Measurements from ENCODE around the gene EFHB. TPM values are rescaled to one million over a fixed set of nuclear protein-coding genes. Genes with fewer than 3 reads are reported as not detected.
"Not testable (repeated sequence)": the region's sequence is repeated elsewhere in the genome, so short reads cannot be mapped to it uniquely, and the experiment has no call there.

The EFHB gene
- total RNA-seq, 1 donor from 2014 or later, result 0.58 TPM

DNA sequence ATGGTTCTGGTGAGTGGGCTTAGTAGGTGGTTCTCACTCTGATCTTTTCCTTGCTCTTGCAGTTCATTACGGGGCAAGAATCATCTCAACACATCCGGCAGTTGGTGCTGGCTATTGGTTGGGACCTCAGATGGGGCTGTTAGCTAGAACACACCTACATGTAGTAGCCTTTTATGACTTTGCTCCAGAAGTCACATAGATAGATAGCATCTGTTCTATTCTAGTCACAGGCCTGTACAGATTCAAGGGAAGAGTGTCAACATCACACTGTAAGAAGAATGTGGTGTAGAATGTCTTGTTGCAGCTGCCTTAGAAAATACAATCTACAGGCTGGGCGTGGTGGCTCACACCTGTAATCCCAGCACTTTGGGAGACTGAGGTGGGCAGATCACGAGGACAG, 27.9 kb upstream of the EFHB start:
- TF ChIP-seq, protein P1, sequence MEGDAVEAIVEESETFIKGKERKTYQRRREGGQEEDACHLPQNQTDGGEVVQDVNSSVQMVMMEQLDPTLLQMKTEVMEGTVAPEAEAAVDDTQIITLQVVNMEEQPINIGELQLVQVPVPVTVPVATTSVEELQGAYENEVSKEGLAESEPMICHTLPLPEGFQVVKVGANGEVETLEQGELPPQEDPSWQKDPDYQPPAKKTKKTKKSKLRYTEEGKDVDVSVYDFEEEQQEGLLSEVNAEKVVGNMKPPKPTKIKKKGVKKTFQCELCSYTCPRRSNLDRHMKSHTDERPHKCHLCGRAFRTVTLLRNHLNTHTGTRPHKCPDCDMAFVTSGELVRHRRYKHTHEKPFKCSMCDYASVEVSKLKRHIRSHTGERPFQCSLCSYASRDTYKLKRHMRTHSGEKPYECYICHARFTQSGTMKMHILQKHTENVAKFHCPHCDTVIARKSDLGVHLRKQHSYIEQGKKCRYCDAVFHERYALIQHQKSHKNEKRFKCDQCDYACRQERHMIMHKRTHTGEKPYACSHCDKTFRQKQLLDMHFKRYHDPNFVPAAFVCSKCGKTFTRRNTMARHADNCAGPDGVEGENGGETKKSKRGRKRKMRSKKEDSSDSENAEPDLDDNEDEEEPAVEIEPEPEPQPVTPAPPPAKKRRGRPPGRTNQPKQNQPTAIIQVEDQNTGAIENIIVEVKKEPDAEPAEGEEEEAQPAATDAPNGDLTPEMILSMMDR (IDR thresholded peaks at IDR 0.05; ENCODE audit: borderline replicate concordance), result no peak
- DNase-seq, result no peak
- no peaks in the 10 kb centered on the region for H3K9me3 ChIP-seq (replicated peaks)
- H3K4me3 ChIP-seq, result no peak overlapping the region
- peaks cover 11% of the 10 kb centered on the region for H3K36me3 ChIP-seq
- peak overlapping the region; percentile 39 for H3K27ac ChIP-seq (replicated peaks)
- H3K27me3 ChIP-seq (ENCODE audit: low read depth), result no peaks in the 10 kb centered on the region
- H3K4me1 ChIP-seq, result peaks cover 58% of the 10 kb centered on the region
- intact Hi-C loops (cut with micrococcal nuclease), result no loop called here

DNA sequence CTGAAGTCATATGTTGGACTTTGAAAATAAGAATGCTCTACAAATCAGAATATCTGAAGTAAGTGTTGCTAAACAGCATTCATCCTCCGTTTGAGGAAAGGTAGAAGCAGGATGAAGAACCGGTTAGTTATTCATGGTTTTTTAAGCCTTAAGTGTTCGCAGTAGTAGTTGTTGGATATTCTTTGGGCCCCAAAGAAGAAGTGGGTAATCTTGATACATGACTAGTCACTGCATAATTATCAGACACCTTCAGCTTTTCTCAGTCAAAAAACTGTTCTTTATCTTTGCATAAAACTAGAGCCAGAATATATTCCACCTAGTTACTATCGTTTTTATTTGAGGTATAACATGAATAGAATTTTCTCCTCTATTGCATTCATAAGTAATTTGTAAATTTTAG, 26.7 kb upstream of the EFHB start:
- no peaks in the 10 kb centered on the region for H3K9me3 ChIP-seq (replicated peaks)
- no peak for DNase-seq
- peaks cover 14% of the 10 kb centered on the region for H3K36me3 ChIP-seq
- TF ChIP-seq, protein P1 (IDR thresholded peaks at IDR 0.05; ENCODE audit: borderline replicate concordance), result no peak
- H3K27me3 ChIP-seq (ENCODE audit: low read depth), result no peaks in the 10 kb centered on the region
- no peak overlapping the region for H3K4me3 ChIP-seq
- intact Hi-C loops (cut with micrococcal nuclease), result no loop called here
- peaks cover 70% of the 10 kb centered on the region for H3K4me1 ChIP-seq
- H3K27ac ChIP-seq (replicated peaks), result no peak overlapping the region

DNA sequence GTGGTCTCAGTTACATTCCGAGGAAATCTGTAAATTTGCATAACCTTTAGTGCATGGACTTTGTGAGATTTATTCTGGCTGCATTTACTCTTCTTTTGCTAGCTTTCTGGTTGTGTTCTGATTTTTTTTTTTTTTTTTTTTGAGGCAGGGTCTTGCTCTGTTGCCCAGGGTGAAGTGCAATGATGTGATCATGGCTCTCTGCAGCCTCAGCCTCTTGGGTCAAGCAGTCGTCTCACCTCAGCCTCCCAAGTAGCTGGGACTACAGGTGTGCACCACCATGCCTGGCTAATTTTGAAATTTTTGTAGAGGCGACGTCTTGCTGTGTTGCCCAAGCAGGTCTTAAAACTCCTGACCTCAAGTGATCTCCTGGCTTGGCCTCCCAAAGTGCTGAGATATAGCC, 25.5 kb upstream of the EFHB start:
- intact Hi-C loops (cut with micrococcal nuclease), result no loop called here
- Histone ChIP-seq H3K27ac (replicated peaks) (no peak overlapping the region), H3K27me3 (ENCODE audit: low read depth) (no peaks in the 10 kb centered on the region), H3K9me3 (replicated peaks) (no peaks in the 10 kb centered on the region), H3K4me3 (no peak overlapping the region), H3K36me3 (peaks cover 18% of the 10 kb centered on the region), H3K4me1 (peaks cover 79% of the 10 kb centered on the region)
- DNase-seq, result no peak
- TF ChIP-seq, protein P1 (IDR thresholded peaks at IDR 0.05; ENCODE audit: borderline replicate concordance), result no peak

DNA sequence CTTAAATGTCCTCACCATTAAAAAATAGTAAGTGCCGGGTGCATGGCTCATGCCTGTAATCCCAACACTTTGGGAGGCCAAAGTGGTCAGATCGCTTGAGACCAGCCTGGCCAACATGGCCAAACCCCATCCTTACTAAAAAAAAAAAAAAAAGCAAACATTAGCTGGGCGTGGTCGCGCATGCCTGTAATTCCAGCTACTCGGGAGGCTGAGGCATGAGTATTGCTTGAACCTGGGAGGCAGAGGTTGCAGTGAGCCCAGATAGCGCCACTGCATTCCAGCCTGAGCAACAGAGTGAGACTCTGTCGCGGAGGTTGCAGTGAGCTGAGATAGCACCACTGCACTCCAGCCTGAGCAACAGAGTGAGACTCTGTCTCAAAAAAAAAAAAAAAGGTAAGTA, 23.3 kb upstream of the EFHB start:
- H3K27me3 ChIP-seq (ENCODE audit: low read depth); H3K4me3 ChIP-seq; H3K9me3 ChIP-seq (replicated peaks); H3K27ac ChIP-seq (replicated peaks); intact Hi-C loops (cut with micrococcal nuclease); DNase-seq: not testable (repeated sequence)
- peaks cover 28% of the 10 kb centered on the region for H3K36me3 ChIP-seq
- H3K4me1 ChIP-seq, result peaks cover 81% of the 10 kb centered on the region

DNA sequence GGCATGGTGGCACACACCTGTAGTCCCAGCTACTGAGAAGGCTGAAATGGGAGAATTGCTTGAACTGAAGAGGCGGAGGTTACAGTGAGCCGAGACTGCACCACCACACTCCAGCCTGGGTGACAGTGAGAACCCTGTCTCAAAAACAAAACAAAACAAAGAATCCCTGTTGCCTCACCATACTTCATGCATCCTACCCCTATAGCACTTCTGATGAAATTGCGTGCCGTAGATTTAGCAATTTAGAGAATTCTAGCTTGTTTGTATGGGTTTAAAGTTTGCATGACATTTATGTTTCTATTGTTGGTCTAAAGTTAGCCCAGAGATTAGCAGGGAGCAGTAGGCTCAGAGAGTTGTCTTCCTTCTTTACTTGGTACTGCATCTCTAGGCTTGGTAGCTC, 20.7 kb upstream of the EFHB start:
- H3K4me3 ChIP-seq, result no peak overlapping the region
- H3K27ac ChIP-seq (replicated peaks), result no peak overlapping the region
- TF ChIP-seq, protein P1 (IDR thresholded peaks at IDR 0.05; ENCODE audit: borderline replicate concordance), result no peak
- DNase-seq, result no peak
- peaks cover 89% of the 10 kb centered on the region for H3K4me1 ChIP-seq
- H3K27me3 ChIP-seq (ENCODE audit: low read depth), result no peaks in the 10 kb centered on the region
- peaks cover 41% of the 10 kb centered on the region for H3K36me3 ChIP-seq
- intact Hi-C loops (cut with micrococcal nuclease), result no loop called here
- no peaks in the 10 kb centered on the region for H3K9me3 ChIP-seq (replicated peaks)

DNA sequence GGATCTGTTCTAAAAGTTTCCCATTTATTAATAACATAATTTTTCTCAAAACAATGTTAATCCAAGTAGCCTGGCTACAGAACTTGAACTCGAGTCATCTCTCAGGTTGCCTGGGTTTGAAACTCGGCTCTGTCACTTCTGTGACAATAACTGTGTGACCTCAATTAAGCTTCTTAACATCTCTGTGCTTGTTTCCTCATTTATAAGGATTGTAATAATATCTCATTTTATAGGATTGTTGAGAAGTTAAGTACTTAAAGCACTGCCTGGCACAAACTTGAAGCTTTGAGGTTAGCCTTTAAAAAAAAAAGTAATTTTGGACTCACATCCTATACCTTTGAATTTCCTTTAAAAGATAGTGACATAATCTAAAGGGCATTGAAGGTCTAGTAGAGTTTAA, 16.3 kb upstream of the EFHB start:
- TF ChIP-seq, protein P1 (IDR thresholded peaks at IDR 0.05; ENCODE audit: borderline replicate concordance), result no peak
- no peak for DNase-seq
- peaks cover 89% of the 10 kb centered on the region for H3K4me1 ChIP-seq
- H3K9me3 ChIP-seq (replicated peaks), result no peaks in the 10 kb centered on the region
- H3K36me3 ChIP-seq, result peaks cover 27% of the 10 kb centered on the region
- intact Hi-C loops (cut with micrococcal nuclease), result no loop called here
- no peak overlapping the region for H3K27ac ChIP-seq (replicated peaks)
- no peaks in the 10 kb centered on the region for H3K27me3 ChIP-seq (ENCODE audit: low read depth)
- no peak overlapping the region for H3K4me3 ChIP-seq

Measured in left ventricle myocardium inferior (tissue), 1 donor.